GM12801 (cell line): ENCODE results near the gene PEX11G.

Experiments
- CTCF ChIP-seq: IDR thresholded peaks from one replicate; pipeline ENCODE4 v1.5.1; 2011; ENCODE audit warnings: control low read depth; ENCODE audit not compliant: insufficient read length; ENCODE audit errors: extremely low read depth

Gene PEX11G

DNA sequence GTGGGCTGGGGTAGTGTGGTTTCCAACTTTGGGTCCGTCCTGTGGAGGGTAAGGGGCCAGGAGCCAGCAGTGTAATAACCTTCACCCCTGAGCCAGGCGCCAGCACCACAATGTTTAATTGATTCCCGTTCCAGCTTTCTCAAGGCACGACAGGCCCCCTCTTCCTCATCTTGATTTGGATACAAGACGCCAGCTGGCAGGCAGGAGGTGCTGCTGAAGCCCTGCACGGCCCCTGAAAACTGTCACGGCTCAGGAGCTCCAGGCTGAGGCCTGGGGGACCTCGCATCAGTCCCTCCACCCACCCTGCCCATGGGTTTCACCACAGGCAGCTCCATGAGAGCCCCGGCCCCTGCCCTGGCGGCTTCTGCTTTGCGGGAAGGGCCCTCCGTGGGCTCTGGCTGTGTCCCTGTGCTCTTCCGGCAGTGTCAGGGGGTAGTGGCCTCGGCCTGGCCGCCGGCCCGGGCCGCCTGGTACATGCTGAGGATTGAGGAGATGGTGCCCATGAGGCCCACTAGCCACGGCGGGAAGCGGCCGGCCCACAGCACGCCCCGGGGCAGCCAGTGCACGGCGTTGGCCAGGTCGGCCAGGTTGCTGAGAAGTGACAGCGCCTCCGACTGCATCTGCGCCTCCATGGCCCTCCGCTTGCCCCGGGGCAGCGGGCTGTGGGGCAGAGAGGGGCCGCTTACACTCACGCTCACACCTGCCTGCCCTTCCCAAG lies 11.9 kb downstream of the PEX11G start:
- TF ChIP-seq CTCF, result no peak

- no peak for TF ChIP-seq CTCF
Measured at GRCh38 chr19:7476241-7476640, 12.6 kb downstream of the PEX11G start.

- TF ChIP-seq CTCF, result no peak
Measured at GRCh38 chr19:7475665-7476064, 13.2 kb downstream of the PEX11G start.

GRCh38 chr19:7471696-7472615 lies 16.9 kb downstream of the PEX11G start:
- TF ChIP-seq CTCF, result no peak

DNA sequence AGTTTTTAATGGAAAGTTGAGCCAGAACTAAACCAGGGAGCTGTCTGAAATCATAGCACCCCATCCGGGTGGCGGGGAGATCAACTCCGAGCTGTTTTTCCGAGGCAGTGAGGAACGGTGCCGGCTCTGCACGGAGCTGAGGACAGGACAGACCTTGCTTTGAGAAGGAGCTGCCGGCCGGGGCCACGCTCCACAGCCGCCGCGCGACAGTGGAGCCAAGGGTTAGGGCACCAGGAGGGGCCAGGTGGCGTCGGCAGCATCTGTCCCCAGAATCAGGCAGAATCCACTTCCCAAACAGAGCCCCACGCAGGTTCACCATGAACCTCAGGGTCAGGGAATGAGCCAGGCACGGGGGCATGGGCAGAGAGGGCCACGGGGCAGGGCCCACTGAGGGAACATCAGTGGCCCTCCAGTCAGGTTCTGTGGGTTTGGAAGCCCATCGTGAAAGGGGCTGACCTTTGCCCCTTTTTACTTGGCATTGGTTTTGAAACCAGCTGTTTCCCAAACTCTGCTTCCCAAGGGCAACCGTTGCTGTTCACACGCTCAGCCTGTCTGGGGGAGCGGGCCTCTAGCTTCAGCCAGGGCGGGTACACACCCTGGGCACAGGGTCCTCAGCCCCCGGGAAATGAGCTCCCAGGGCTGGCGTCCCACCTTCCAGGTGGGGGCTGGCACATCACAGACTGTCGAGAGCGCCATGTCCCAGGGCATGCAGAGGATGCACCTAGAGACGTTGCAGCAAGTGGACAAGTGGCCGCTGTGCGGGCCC lies 18.1 kb downstream of the PEX11G start:
- TF ChIP-seq CTCF, result no peak

GRCh38 chr19:7469669-7470285 lies 19.1 kb downstream of the PEX11G start:
- TF ChIP-seq CTCF, result no peak
